Dendritic cell treated with granulocyte-macrophage colony-stimulating factor and Interleukin-4, amounts not matched to agents 40 ng/mL and 50 ng/mL, for 4 days (primary cell): ENCODE data around the gene AFAP1L2.

Experiments
- H3K27ac Mint-ChIP-seq: one replicate; pipeline ENCODE4 v1.8.0; 2022; ENCODE audit warnings: mild to moderate bottlenecking, mixed read lengths
- H3K27me3 Mint-ChIP-seq: one replicate; pipeline ENCODE4 v1.8.0; 2022; ENCODE audit warnings: mild to moderate bottlenecking, mixed read lengths
- H3K36me3 Mint-ChIP-seq: one replicate; pipeline ENCODE4 v1.8.0; 2022; ENCODE audit warnings: low read depth, mixed read lengths
- H3K4me1 Mint-ChIP-seq: one replicate; pipeline ENCODE4 v1.8.0; 2022; ENCODE audit warnings: low read depth, mixed read lengths
- H3K4me3 Mint-ChIP-seq: one replicate; pipeline ENCODE4 v1.8.0; 2022; ENCODE audit warnings: mild to moderate bottlenecking, moderate library complexity, mixed read lengths
- H3K9me3 Mint-ChIP-seq: one replicate; pipeline ENCODE4 v1.8.0; 2022; ENCODE audit warnings: mixed read lengths
- intact Hi-C: fragments of 100-400 bp; cut with micrococcal nuclease; formaldehyde crosslinking; loops from one replicate; pipeline ENCODE4 v1.15.0; 2022

AFAP1L2 gene

DNA sequence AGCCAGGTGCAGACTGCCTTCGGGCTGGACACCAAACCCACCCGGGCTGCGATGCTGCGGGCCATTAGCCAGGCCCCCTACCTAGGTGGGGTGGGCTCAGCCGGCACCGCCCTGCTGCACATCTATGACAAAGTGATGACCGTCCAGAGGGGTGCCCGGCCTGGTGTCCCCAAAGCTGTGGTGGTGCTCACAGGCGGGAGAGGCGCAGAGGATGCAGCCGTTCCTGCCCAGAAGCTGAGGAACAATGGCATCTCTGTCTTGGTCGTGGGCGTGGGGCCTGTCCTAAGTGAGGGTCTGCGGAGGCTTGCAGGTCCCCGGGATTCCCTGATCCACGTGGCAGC, 115.2 kb downstream of the AFAP1L2 start:
- no peaks in the 10 kb centered on the region for H3K27me3 Mint-ChIP-seq
- no peaks in the 10 kb centered on the region for H3K4me1 Mint-ChIP-seq
- H3K4me3 Mint-ChIP-seq, result no peak overlapping the region
- intact Hi-C loops, result no loop called here
- no peaks in the 10 kb centered on the region for H3K36me3 Mint-ChIP-seq
- no peak overlapping the region for H3K27ac Mint-ChIP-seq
- H3K9me3 Mint-ChIP-seq, result no peaks in the 10 kb centered on the region

DNA sequence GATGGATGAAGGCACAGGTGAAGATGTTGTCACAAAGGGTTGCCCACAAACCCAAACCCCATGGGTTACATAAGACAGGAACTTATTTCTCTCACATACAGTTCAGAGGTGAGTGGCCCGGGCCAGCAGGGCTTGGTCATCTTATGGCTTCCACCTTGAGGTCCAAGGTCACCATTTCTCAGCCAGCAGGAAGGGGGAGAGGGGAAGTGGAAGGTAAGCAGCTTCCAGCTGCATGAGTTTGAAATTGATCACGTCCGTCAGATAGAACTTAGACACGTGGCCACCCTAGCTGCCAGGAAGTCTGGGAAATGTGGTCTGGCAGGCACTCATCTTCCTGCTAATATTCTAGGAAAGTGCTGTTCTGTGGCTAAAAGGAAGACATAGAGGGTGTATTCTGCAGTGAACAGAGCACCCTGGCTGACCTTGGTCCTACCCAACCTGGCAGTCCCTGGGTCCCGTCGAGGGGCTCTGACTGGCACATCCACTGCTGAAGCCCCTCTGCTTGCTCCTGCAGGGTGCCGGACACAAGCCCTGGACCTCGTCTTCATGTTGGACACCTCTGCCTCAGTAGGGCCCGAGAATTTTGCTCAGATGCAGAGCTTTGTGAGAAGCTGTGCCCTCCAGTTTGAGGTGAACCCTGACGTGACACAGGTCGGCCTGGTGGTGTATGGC, 115.7 kb downstream of the AFAP1L2 start:
- intact Hi-C loops, result no loop called here
- H3K4me3 Mint-ChIP-seq, result no peak overlapping the region

GRCh38 chr10:114286921-114287320, 117.4 kb downstream of the AFAP1L2 start:
- intact Hi-C loops, result no loop called here
- Mint-ChIP-seq H3K9me3 (no peaks in the 10 kb centered on the region), H3K36me3 (no peaks in the 10 kb centered on the region), H3K27me3 (no peaks in the 10 kb centered on the region), H3K27ac (no peak overlapping the region), H3K4me1 (no peaks in the 10 kb centered on the region), H3K4me3 (no peak overlapping the region)

More for the DNA sequence above, 115.7 kb downstream of the AFAP1L2 start:
- Mint-ChIP-seq H3K27me3 (no peaks in the 10 kb centered on the region), H3K9me3 (no peaks in the 10 kb centered on the region), H3K4me1 (no peaks in the 10 kb centered on the region), H3K27ac (no peak overlapping the region), H3K36me3 (no peaks in the 10 kb centered on the region)

DNA sequence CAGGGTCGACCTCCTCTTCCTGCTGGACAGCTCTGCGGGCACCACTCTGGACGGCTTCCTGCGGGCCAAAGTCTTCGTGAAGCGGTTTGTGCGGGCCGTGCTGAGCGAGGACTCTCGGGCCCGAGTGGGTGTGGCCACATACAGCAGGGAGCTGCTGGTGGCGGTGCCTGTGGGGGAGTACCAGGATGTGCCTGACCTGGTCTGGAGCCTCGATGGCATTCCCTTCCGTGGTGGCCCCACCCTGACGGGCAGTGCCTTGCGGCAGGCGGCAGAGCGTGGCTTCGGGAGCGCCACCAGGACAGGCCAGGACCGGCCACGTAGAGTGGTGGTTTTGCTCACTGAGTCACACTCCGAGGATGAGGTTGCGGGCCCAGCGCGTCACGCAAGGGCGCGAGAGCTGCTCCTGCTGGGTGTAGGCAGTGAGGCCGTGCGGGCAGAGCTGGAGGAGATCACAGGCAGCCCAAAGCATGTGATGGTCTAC, 118.3 kb downstream of the AFAP1L2 start:
- no peaks in the 10 kb centered on the region for H3K9me3 Mint-ChIP-seq
- H3K27ac Mint-ChIP-seq, result no peak overlapping the region
- H3K27me3 Mint-ChIP-seq, result no peaks in the 10 kb centered on the region
- no peak overlapping the region for H3K4me3 Mint-ChIP-seq
- no peaks in the 10 kb centered on the region for H3K4me1 Mint-ChIP-seq
- intact Hi-C loops, result no loop called here
- H3K36me3 Mint-ChIP-seq, result no peaks in the 10 kb centered on the region

DNA sequence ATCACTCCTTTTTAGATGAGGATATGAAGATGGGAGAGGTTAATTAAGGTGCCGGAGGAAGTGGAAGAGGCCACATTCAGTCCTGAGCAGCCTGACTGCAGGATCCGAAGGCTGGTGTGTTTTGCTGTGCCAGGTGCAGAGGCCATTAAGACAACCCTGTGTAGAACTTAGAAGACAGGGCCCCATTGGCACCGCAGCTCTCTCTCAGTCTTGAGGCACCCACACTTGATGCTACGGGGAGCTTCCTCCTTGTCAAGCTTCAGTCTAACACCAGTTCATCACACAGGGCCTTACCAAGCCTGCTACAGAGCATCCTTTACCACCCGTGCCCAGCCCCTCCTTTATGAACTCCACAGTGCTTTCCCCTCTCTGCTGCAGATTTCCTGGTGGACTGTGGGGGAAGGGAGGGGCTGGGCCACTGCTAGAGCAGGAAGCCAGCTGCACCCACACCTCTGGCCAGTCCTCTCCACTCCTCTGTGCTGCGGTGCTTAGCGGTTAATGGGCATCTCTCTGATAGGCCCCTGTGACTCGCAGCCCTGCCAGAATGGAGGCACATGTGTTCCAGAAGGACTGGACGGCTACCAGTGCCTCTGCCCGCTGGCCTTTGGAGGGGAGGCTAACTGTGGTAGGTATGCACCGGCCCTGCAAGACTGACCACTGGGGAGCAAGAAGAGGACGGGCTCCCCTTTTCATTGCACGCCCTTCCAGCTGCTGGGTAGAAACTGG, 119.8 kb downstream of the AFAP1L2 start:
- H3K27ac Mint-ChIP-seq, result no peak overlapping the region
- H3K4me3 Mint-ChIP-seq, result no peak overlapping the region
- H3K9me3 Mint-ChIP-seq, result no peaks in the 10 kb centered on the region
- no peaks in the 10 kb centered on the region for H3K4me1 Mint-ChIP-seq
- intact Hi-C loops, result no loop called here
- no peaks in the 10 kb centered on the region for H3K36me3 Mint-ChIP-seq
- no peaks in the 10 kb centered on the region for H3K27me3 Mint-ChIP-seq

GRCh38 chr10:114283535-114284234, 120.6 kb downstream of the AFAP1L2 start:
- Mint-ChIP-seq H3K4me1 (no peaks in the 10 kb centered on the region), H3K36me3 (no peaks in the 10 kb centered on the region), H3K4me3 (no peak overlapping the region), H3K27ac (no peak overlapping the region), H3K9me3 (no peaks in the 10 kb centered on the region), H3K27me3 (no peaks in the 10 kb centered on the region)
- intact Hi-C loops, result no loop called here

DNA sequence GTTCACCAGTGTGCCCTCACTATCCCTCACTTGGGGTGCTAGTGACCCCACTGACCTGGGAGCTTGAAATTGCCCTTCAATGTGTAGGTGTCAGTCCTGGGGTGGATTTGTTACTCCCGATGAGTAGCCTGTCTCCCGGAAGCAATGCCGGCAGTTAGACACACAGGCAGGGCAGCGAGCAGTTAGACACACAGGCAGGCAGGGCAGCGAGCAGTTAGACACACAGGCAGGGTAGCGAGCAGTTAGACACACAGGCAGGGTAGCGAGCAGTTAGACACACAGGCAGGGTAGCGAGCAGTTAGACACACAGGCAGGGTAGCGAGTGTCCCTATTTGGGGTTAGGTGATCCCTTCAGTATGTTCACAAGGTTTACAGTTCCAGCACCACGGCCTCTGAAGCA, 121.2 kb downstream of the AFAP1L2 start:
- intact Hi-C loops, result no loop called here
- H3K9me3 Mint-ChIP-seq, result no peaks in the 10 kb centered on the region
- H3K4me1 Mint-ChIP-seq, result no peaks in the 10 kb centered on the region
- no peaks in the 10 kb centered on the region for H3K27me3 Mint-ChIP-seq
- H3K4me3 Mint-ChIP-seq, result no peak overlapping the region
- no peaks in the 10 kb centered on the region for H3K36me3 Mint-ChIP-seq
- H3K27ac Mint-ChIP-seq, result no peak overlapping the region

- Mint-ChIP-seq H3K4me3 (no peak overlapping the region), H3K4me1 (no peaks in the 10 kb centered on the region), H3K9me3 (no peaks in the 10 kb centered on the region), H3K27ac (no peak overlapping the region), H3K36me3 (no peaks in the 10 kb centered on the region), H3K27me3 (no peaks in the 10 kb centered on the region)
- intact Hi-C loops, result no loop called here
Measured at GRCh38 chr10:114282526-114282925, 121.8 kb downstream of the AFAP1L2 start.

DNA sequence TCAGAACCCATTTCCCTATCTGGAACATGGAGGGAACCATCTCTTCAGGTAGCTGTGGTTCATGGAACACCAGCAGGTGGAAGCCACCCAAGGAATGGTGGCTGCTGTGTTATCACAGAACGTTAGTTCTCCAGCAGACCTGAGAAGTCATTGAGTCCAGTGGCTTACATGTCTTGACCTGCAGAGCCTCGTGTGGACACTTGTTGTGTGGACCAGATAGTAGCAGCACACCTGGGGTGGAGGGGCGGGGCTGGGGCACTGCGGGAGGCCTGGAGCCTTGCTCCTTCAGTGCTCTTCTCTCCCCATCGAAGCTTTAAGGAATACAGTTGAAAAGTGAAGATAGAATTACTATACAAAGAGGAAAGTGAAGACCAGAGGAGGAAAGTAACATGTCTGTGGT, 122.8 kb downstream of the AFAP1L2 start:
- Mint-ChIP-seq H3K27me3 (no peaks in the 10 kb centered on the region), H3K4me3 (no peak overlapping the region), H3K4me1 (no peaks in the 10 kb centered on the region), H3K27ac (no peak overlapping the region), H3K9me3 (no peaks in the 10 kb centered on the region), H3K36me3 (no peaks in the 10 kb centered on the region)
- intact Hi-C loops, result no loop called here

GRCh38 chr10:114281006-114281405, 123.3 kb downstream of the AFAP1L2 start:
- Mint-ChIP-seq H3K4me1 (no peaks in the 10 kb centered on the region), H3K9me3 (no peaks in the 10 kb centered on the region), H3K27me3 (no peaks in the 10 kb centered on the region), H3K27ac (no peak overlapping the region), H3K4me3 (no peak overlapping the region), H3K36me3 (no peaks in the 10 kb centered on the region)
- intact Hi-C loops, result no loop called here

- Mint-ChIP-seq H3K27ac (no peak overlapping the region), H3K4me3 (no peak overlapping the region), H3K4me1 (no peaks in the 10 kb centered on the region), H3K27me3 (no peaks in the 10 kb centered on the region), H3K9me3 (no peaks in the 10 kb centered on the region), H3K36me3 (no peaks in the 10 kb centered on the region)
- intact Hi-C loops, result no loop called here
Measured at GRCh38 chr10:114279901-114280644, 124.2 kb downstream of the AFAP1L2 start.

DNA sequence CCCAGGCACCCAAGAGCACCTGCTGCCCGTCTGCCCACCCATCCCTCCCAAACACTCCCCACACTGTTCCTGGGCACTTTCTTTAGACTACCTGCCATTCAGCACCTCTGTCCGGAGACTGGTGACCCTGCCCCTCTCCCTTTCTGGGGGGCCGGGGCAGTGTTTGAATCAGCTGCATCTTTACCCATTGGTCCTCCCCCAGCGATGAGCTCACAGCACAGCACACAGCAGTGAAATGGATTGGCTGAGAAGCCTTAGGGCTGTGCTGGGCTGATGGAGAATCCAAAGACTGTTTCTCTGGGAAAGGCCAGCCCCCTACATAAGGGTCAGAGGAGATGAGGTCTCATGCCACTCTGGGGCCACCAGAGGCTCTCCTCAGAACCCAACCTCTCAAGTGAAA, 125.0 kb downstream of the AFAP1L2 start:
- intact Hi-C loops, result no loop called here

DNA sequence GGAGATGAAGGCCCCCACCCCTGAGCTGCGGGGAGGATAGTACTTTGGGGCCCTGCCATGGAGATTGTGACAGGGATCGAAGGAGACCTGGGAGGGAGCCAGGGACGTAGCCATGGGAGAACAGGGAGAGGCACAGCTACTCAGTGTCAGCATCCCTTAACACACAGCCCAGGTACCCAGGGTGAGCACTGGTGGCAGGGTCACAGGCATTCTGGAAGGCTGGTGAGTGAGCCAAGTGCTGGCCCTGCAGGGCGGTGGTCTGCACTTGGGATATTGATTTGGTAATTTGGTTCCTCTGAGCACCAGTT, 125.5 kb downstream of the AFAP1L2 start:
- Mint-ChIP-seq H3K36me3 (no peaks in the 10 kb centered on the region), H3K27ac (no peak overlapping the region), H3K4me3 (no peak overlapping the region), H3K27me3 (peaks cover 2% of the 10 kb centered on the region), H3K4me1 (no peaks in the 10 kb centered on the region), H3K9me3 (no peaks in the 10 kb centered on the region)
- intact Hi-C loops, result no loop called here

More for the DNA sequence above, 125.0 kb downstream of the AFAP1L2 start:
- H3K4me1 Mint-ChIP-seq, result no peaks in the 10 kb centered on the region
- no peak overlapping the region for H3K4me3 Mint-ChIP-seq
- no peaks in the 10 kb centered on the region for H3K36me3 Mint-ChIP-seq
- H3K27ac Mint-ChIP-seq, result no peak overlapping the region
- no peaks in the 10 kb centered on the region for H3K9me3 Mint-ChIP-seq
- no peaks in the 10 kb centered on the region for H3K27me3 Mint-ChIP-seq
